Kidney (tissue), 22 donors: ENCODE results near the gene MINAR1. TPM values are rescaled to one million over a fixed set of nuclear protein-coding genes. Genes with fewer than 3 reads are reported as not detected.
A peak's percentile ranks its signal among the peaks of the same experiment; 100 is the strongest.

Experiments
- DNase-seq, 5 donors: peaks; one replicate each; pipeline ENCODE4 v3.0.0-alpha.2; 2013 to 2020
- FAIRE-seq: peaks from 2 replicates; lab custom pipeline; 2012; peaks lifted over from hg19 to GRCh38; lab: Jason Lieb, UNC
- H3K27ac ChIP-seq, 2 donors: one replicate each; pipeline ENCODE4 v1.7.0; 2013; ENCODE audit warnings: low read depth in 2 of 2, low read length in 2 of 2, inconsistent platforms in 1 of 2
- H3K27me3 ChIP-seq: one replicate; pipeline ENCODE4 v1.7.1; 2013; ENCODE audit warnings: low read length, inconsistent platforms; ENCODE audit not compliant: control insufficient read depth, insufficient read depth
- H3K36me3 ChIP-seq, 3 donors: one replicate each; pipeline versions ENCODE4 v1.7.0 to v1.7.1; 2013; ENCODE audit warnings: low read length in 3 of 3, control low read depth in 1 of 3, inconsistent platforms in 1 of 3; ENCODE audit not compliant: insufficient read depth in 3 of 3, control insufficient read depth in 2 of 3
- H3K4me1 ChIP-seq, 3 donors: one replicate each; pipeline versions ENCODE4 v1.7.0 to v1.7.1; 2013; ENCODE audit warnings: low read length in 3 of 3, inconsistent platforms in 1 of 3, low read depth in 1 of 3; ENCODE audit not compliant: control insufficient read depth in 2 of 3, insufficient read depth in 2 of 3
- H3K4me3 ChIP-seq, 3 donors: one replicate each; pipeline versions ENCODE4 v1.7.0 to v1.8.1; 2013; ENCODE audit warnings: low read length in 3 of 3, control low read depth in 1 of 3, inconsistent platforms in 1 of 3
- H3K9ac ChIP-seq, 3 donors: one replicate each; pipeline versions ENCODE4 v1.7.0 to v1.7.1; 2013; ENCODE audit warnings: low read length in 3 of 3, control low read depth in 1 of 3, inconsistent platforms in 1 of 3
- H3K9me3 ChIP-seq, 3 donors: one replicate each; pipeline versions ENCODE4 v1.7.0 to v1.7.1; 2013; ENCODE audit warnings: low read length in 3 of 3, control low read depth in 1 of 3, inconsistent platforms in 1 of 3; ENCODE audit not compliant: control insufficient read depth in 2 of 3, insufficient read depth in 1 of 3
- CTCF ChIP-seq: IDR thresholded peaks from 3 replicates; pipeline ENCODE4 v1.5.1; 2012; ENCODE audit warnings: mild to moderate bottlenecking, moderate library complexity, borderline replicate concordance; ENCODE audit not compliant: insufficient read depth; ENCODE audit errors: extremely low read depth
- intact Hi-C: fragments of 100-400 bp; cut with DNase I; formaldehyde crosslinking; loops from one replicate; pipeline ENCODE4 v1.11.1; 2022
- long read RNA-seq, 10 donors: library from polyadenylated mRNA in 1 of 10; unstranded in 1 of 10; transcript quantifications; one replicate each; pipeline ENCODE4 v2.0.0 and lab custom pipeline, GENCODE V29; 2021 to 2026
- polyA plus RNA-seq: library from polyadenylated mRNA; stranded (reverse); fragments of 350-450 nt; fragmentation: Illumina TruSeq; extraction: RNeasy Lipid Tissue Mini Kit (QIAGEN cat#74804); gene quantifications from one replicate; pipeline ENCODE4 v1.2.3, GENCODE V29; 2014; ENCODE audit warnings: low read depth, low replicate concordance; ENCODE audit not compliant: insufficient read depth
- total RNA-seq: library from RNA; stranded (reverse); fragmentation: NEBNext Ultra II Directional; extraction: Animal tissue kit (Norgen Biotek cat#: 25700); gene quantifications from one replicate; pipeline ENCODE4 v1.2.1, GENCODE V29; 2021
- donor health status: control.
- donor health status: control.
- donor health status: control.
- donor health status: control.
- donor health status: control.
- donor health status: DM: yes; HTN: yes; CAD: no.
- donor health status: Normal renal cell carcinoma (clear cell type).

MINAR1 gene
- total RNA-seq (0.47 TPM), polyA plus RNA-seq (0.15 TPM)
- long read RNA-seq, donor 1: 0 reads
- long read RNA-seq, donor 2: 0 reads
- long read RNA-seq, donor 3: 0 reads
- long read RNA-seq, donor 4, partial matches to known transcripts: 22 of 86 reads
- long read RNA-seq, donor 4, other reads (novel, unspliced or antisense): 64 of 86 reads
- long read RNA-seq, donor 5: 0 reads
- long read RNA-seq, donor 6: 0 reads
- long read RNA-seq, donor 7: 0 reads
- long read RNA-seq, donor 8: 0 reads
- long read RNA-seq, donor 9: 0 reads
- long read RNA-seq, donor 10: 0 reads

- Histone ChIP-seq H3K36me3 (no peaks in the 10 kb centered on the region), H3K27ac (no peak within 1 kb of the TSS), H3K4me3 (peak within 1 kb of the TSS in 1 of 3 donors; percentile 29), H3K4me1 (no peaks in the 10 kb centered on the region), H3K9ac (no peak within 1 kb of the TSS), H3K9me3 (no peaks in the 10 kb centered on the region), H3K27me3 (peaks cover 30% of the 10 kb centered on the region)
- DNase-seq: peak; percentile 60 to 78 (median 74)
- TF ChIP-seq CTCF: no peak
- intact Hi-C loops: no loop called here
- no peak for FAIRE-seq
These were observed at the start of gene MINAR1 for GRCh38 chr15:79431636-79432344. TSS of gene MINAR1 (plus strand) at chr15:79432336. CDS start at chr15:79456148, 23,812 bp downstream.

- Histone ChIP-seq H3K27me3 (no peaks in the 10 kb centered on the region), H3K9ac (no peak overlapping the region), H3K4me3 (no peak overlapping the region), H3K9me3 (no peaks in the 10 kb centered on the region), H3K27ac (no peak overlapping the region), H3K36me3 (no peaks in the 10 kb centered on the region), H3K4me1 (no peaks in the 10 kb centered on the region)
- intact Hi-C loops: no loop called here
- DNase-seq: no peak
- FAIRE-seq: no peak
- no peak for TF ChIP-seq CTCF
These were observed 37.9 kb upstream of the MINAR1 start for GRCh38 chr15:79394231-79394630.

- DNase-seq (no peak), FAIRE-seq (no peak)
- intact Hi-C loops: no loop called here
- H3K4me1 ChIP-seq: no peaks in the 10 kb centered on the region
- no peak for TF ChIP-seq CTCF
- H3K36me3 ChIP-seq: no peaks in the 10 kb centered on the region
- no peak overlapping the region for H3K4me3 ChIP-seq
- no peaks in the 10 kb centered on the region for H3K27me3 ChIP-seq
- no peaks in the 10 kb centered on the region for H3K9me3 ChIP-seq
- no peak overlapping the region for H3K9ac ChIP-seq
- no peak overlapping the region for H3K27ac ChIP-seq
These were observed 35.3 kb upstream of the MINAR1 start for GRCh38 chr15:79396850-79397249.
